ENCODE measurements around the gene ELF3.
"Not testable (repeated sequence)": the region's sequence is repeated elsewhere in the genome, so short reads cannot be mapped to it uniquely, and the experiment has no call there.

ELF3 gene

DNA sequence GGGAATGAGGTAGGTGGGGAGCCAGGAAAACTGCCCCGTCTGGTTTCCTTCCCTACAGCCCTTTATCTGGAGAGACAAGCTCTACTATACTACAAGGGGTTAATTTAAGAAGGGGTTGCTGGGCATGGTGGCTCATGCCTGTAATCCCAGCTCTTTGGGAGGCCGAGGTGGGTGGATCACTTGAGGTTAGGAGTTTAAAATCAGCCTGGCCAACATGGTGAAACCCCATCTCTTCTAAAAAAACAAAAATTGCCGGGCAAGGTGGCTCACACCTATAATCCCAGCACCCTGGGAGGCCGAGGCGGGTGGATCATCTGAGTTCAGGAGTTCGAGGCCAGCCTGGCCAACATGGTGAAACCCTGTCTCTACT is 46.9 kb downstream of the ELF3 start:
- peaks cover 11% of the 10 kb centered on the region for H3K27me3 Mint-ChIP-seq
- CTCF ChIA-PET, H3K36me3 Mint-ChIP-seq, H3K4me1 Mint-ChIP-seq, DNase-seq, H3K27ac Mint-ChIP-seq, H3K4me3 Mint-ChIP-seq, H3K9me3 Mint-ChIP-seq: not testable (repeated sequence)

DNA sequence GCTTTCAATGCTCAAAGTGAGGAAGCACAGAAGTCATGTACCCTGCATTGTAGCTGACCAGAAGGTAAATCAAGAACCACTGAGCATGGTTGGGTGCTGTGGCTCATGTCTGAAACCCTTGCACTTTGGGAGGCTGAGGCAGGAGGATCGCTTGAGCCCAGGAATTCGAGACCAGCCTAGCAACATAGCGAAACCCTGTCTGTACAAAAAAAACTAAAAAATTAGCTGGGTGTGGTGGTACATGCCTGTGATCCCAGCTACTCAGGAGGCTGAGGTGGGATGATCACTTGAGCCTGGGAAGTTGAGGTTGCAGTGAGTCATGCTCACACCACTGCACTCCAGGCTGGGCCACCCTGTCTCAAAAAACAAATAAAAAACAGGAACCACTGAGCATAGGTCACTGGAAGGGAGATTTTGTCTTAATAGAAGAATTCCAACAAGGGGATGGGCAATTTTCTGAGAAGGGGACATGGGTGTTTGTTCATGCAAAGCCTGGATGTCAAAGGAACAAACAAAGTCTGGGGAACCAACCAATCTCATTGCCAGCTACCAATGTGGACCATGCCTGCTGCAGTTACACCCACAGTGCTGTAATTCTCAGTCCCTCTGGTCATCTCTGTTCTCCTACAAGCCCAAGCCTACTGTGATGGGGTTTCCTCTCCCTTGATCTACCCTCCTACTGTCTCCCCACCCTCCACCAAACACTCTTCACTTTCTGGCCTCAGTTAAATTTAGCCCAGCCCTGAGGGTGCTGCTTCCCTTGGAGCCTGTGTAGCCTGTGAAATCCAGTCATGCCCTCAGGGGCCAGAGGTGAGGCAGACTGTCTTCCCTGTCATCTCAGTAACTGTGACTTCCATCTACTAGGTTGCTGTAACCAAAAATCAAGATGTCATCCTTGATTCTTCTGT is 47.9 kb downstream of the ELF3 start:
- CTCF ChIA-PET, result no interaction called here
- Mint-ChIP-seq H3K4me3 (no peak overlapping the region), H3K27me3 (peaks cover 11% of the 10 kb centered on the region), H3K9me3 (no peaks in the 10 kb centered on the region), H3K4me1 (no peaks in the 10 kb centered on the region), H3K27ac (no peak overlapping the region), H3K36me3 (no peaks in the 10 kb centered on the region)
- DNase-seq, result no peak

DNA sequence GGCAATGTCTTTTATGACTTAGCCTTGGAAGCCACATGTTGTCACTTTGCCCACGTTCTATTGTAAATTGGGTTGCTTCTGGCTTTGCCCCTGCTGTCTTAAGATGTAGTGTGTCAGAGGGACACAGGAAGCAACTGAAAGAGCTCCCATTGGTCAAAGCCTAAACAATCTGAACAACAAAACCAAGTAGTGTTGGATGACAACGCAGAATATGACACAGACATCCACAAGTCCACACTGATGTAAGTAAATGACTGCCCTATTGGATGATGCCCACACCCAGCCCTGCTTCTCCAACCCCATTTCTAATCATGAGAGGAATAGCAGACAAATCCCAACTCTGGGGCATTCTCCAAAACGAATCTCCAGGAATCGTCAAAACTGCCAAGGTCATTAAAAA is 50.7 kb downstream of the ELF3 start:
- Mint-ChIP-seq H3K27me3 (peaks cover 7% of the 10 kb centered on the region), H3K9me3 (no peaks in the 10 kb centered on the region), H3K4me3 (no peak overlapping the region), H3K36me3 (no peaks in the 10 kb centered on the region), H3K4me1 (no peaks in the 10 kb centered on the region), H3K27ac (no peak overlapping the region)
- CTCF ChIA-PET, result no interaction called here
- no peak for DNase-seq

DNA sequence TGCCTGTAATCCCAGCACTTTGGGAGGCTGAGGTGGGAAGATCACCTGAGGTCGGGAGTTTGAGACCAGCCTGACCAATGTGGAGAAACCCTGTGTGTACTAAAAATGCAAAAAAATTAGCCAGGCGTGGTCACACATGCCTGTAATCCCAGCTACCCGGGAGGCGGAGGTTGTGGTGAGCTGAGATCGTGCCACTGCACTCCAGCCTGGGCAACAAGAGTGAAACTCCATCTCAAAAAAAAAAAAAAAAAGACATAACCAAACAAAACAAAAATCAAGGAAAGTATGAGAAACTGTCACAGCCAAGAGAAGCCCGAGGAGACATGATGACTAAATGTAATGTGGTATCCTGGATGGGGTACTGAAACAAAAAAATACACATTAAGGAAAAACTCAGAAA is 51.4 kb downstream of the ELF3 start:
- H3K27me3 Mint-ChIP-seq, CTCF ChIA-PET, DNase-seq, H3K9me3 Mint-ChIP-seq, H3K27ac Mint-ChIP-seq, H3K36me3 Mint-ChIP-seq, H3K4me1 Mint-ChIP-seq, H3K4me3 Mint-ChIP-seq: not testable (repeated sequence)

DNA sequence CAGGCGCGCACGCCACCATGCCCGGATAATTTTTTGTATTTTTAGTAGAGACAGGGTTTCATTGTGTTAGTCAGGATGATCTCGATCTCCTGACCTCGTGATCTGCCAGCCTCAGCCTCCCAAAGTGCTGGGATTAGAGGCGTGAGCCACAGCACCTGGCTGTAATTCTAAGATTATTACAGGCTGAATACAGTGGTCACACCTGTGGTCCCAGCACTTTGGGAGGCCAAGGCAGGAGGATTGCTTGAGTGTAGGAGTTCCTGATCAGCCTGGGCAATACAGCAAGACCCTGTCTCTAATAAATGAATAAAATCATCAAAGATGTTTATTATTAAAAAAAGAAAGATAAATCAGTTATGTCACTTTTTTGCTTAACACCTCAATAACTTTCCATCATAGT is 52.2 kb downstream of the ELF3 start:
- CTCF ChIA-PET, H3K27ac Mint-ChIP-seq, H3K36me3 Mint-ChIP-seq, H3K9me3 Mint-ChIP-seq, H3K4me1 Mint-ChIP-seq, H3K4me3 Mint-ChIP-seq, DNase-seq: not testable (repeated sequence)
- H3K27me3 Mint-ChIP-seq, result peaks cover 10% of the 10 kb centered on the region

DNA sequence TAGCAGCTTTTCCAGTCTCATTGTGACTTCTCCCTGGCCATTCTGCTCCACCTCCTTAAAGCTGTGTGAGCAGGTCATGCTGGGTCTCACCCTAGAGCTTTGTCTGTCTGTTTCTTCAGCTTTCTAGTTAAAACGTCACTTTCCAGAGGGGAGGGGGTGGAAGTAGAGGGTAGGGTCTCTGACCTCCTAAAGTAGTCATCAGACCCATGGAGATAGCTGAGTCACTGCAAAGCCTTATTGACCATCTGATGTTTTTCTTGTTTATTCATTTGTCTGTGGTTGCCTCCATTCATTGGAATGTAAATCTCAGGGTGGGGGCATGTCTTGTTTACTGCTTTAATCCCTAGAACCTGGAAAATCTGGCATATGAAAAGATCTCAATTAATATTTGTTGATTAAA is 52.7 kb downstream of the ELF3 start:
- Mint-ChIP-seq H3K4me1 (no peaks in the 10 kb centered on the region), H3K27ac (no peak overlapping the region), H3K27me3 (peaks cover 13% of the 10 kb centered on the region), H3K9me3 (no peaks in the 10 kb centered on the region), H3K4me3 (no peak overlapping the region), H3K36me3 (no peaks in the 10 kb centered on the region)
- CTCF ChIA-PET, result no interaction called here
- no peak for DNase-seq

DNA sequence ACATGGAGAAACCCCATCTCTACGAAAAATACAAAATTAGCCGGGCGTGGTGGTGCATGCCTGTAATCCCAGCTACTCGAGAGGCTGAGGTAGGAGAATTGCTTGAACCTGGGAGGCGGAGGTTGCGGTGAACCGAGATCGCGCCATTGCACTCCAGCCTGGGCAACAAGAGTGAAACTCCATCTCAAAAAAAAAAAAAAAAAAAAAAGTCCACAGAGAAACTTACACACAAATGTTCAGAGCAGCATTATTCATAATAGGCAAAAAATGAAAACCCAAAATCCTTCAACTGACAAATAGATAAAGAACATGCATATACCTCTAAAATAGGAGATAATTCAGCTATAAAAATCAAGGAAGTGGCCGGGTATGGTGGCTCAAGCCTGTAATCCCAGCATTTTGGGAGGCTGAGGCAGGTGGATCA is 54.5 kb downstream of the ELF3 start:
- CTCF ChIA-PET, result not testable (repeated sequence)

More for the DNA sequence above, 54.5 kb downstream of the ELF3 start:
- not testable (repeated sequence) for H3K9me3 Mint-ChIP-seq, H3K4me1 Mint-ChIP-seq, H3K27ac Mint-ChIP-seq, DNase-seq, H3K36me3 Mint-ChIP-seq, H3K27me3 Mint-ChIP-seq, H3K4me3 Mint-ChIP-seq
